ENCODE measurements around the gene NUP210L. TPM values are rescaled to one million over a fixed set of nuclear protein-coding genes. Genes with fewer than 3 reads are reported as not detected.
A peak's percentile ranks its signal among the peaks of the same experiment; 100 is the strongest.
"Not testable (repeated sequence)": the region's sequence is repeated elsewhere in the genome, so short reads cannot be mapped to it uniquely, and the experiment has no call there.

Gene NUP210L
- total and polyA plus RNA-seq, 8 donors = 0.02 to 0.06 (median 0.05) TPM; not detected in 4

DNA sequence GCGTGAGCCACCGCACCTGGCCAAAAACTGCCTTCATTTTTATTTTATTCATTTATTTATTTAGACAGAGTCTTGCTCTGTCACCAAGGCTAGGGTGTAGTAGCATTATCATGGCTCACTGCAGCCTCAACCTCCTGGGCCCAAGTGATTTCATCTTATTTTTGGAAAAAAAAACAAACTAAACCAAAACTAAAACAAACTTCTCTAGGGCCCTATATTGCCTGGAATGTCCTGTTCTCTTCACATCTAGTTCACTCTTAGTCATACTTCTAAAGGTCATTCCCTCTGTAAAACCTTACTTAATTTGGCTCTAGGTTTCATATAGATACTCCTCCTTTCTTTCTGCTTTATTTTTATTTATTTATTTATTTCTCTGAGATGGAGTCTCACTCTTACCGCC is 148.7 kb downstream of the NUP210L start:
- no peak for DNase-seq
- H3K36me3 ChIP-seq = no peaks in the 10 kb centered on the region
- no peak for FAIRE-seq
- TF ChIP-seq, protein P1, sequence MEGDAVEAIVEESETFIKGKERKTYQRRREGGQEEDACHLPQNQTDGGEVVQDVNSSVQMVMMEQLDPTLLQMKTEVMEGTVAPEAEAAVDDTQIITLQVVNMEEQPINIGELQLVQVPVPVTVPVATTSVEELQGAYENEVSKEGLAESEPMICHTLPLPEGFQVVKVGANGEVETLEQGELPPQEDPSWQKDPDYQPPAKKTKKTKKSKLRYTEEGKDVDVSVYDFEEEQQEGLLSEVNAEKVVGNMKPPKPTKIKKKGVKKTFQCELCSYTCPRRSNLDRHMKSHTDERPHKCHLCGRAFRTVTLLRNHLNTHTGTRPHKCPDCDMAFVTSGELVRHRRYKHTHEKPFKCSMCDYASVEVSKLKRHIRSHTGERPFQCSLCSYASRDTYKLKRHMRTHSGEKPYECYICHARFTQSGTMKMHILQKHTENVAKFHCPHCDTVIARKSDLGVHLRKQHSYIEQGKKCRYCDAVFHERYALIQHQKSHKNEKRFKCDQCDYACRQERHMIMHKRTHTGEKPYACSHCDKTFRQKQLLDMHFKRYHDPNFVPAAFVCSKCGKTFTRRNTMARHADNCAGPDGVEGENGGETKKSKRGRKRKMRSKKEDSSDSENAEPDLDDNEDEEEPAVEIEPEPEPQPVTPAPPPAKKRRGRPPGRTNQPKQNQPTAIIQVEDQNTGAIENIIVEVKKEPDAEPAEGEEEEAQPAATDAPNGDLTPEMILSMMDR (IDR thresholded peaks at IDR 0.05) = no peak
- intact Hi-C loops (cut with DNase I) = no loop called here
- WGBS, 2 donors = 85 to 92% methylated on average over 3 of the region's 3 CpGs
- H3K4me1 ChIP-seq = no peaks in the 10 kb centered on the region
- no peak overlapping the region for H3K27ac ChIP-seq
- H3K9me3 ChIP-seq = no peaks in the 10 kb centered on the region
- ATAC-seq = no peak
- H3K4me3 ChIP-seq = no peak overlapping the region
- H3K27me3 ChIP-seq = no peaks in the 10 kb centered on the region

- FAIRE-seq (no peak), DNase-seq (no peak), ATAC-seq (peak in 2 of 4 donors; percentile 54 to 62)
- WGBS, 2 donors = 53 to 61% methylated on average over 4 of the region's 4 CpGs
- intact Hi-C loops (cut with DNase I) = no loop called here
- TF ChIP-seq, protein P1 (IDR thresholded peaks at IDR 0.05) = no peak
- H3K36me3 ChIP-seq = peaks cover 0 to 3% (median 0%) of the 10 kb centered on the region in 3 donors
- H3K9me3 ChIP-seq = no peaks in the 10 kb centered on the region
- H3K27ac ChIP-seq = peak overlapping the region; percentile 31 to 72 (median 64)
- H3K27me3 ChIP-seq = no peaks in the 10 kb centered on the region
- no peak overlapping the region for H3K4me3 ChIP-seq
- H3K4me1 ChIP-seq = no peaks in the 10 kb centered on the region
Observed at GRCh38 chr1:154000420-154000819, 154.5 kb downstream of the NUP210L start.

- DNase-seq; H3K27ac ChIP-seq; ATAC-seq; FAIRE-seq; intact Hi-C loops (cut with DNase I); H3K9me3 ChIP-seq; H3K27me3 ChIP-seq; H3K4me3 ChIP-seq: not testable (repeated sequence)
- peaks cover 10 to 12% (median 12%) of the 10 kb centered on the region in 3 donors for H3K4me1 ChIP-seq
- peaks cover 0 to 25% (median 4%) of the 10 kb centered on the region in 3 donors for H3K36me3 ChIP-seq
- WGBS, 2 donors = 90 to 94% methylated on average over 10 of the region's 10 CpGs
Observed at GRCh38 chr1:153996882-153997281, 158.0 kb downstream of the NUP210L start.

DNA sequence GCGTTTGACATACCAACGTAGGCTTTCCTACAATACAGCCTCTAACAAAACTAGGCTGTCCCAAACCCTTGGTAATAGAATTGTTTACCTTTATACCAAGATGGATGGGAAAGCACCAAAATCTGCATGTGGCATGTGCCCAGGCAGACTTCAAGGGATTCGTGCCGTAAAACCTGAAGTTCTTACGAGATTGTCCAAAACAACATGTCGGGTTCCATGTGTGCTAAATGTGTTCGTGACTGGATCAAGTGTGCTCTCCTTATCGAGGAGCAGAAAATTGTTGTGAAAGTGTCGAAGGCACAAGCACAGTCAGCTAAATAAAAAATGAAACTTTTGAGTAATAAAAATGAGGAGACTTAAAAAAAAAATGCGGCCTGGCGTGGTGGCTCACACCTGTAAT is 159.2 kb downstream of the NUP210L start:
- Histone ChIP-seq H3K4me3 (no peak overlapping the region), H3K4me1 (peaks cover 11 to 17% (median 14%) of the 10 kb centered on the region in 3 donors), H3K27me3 (no peaks in the 10 kb centered on the region), H3K9me3 (no peaks in the 10 kb centered on the region), H3K27ac (no peak overlapping the region), H3K36me3 (peaks cover 0 to 26% (median 4%) of the 10 kb centered on the region in 3 donors)
- DNase-seq (no peak), FAIRE-seq (no peak), ATAC-seq (no peak)
- TF ChIP-seq, protein P1 (IDR thresholded peaks at IDR 0.05) = no peak
- WGBS, 2 donors = 91 to 98% methylated on average over 11 of the region's 11 CpGs
- intact Hi-C loops (cut with DNase I) = no loop called here

DNA sequence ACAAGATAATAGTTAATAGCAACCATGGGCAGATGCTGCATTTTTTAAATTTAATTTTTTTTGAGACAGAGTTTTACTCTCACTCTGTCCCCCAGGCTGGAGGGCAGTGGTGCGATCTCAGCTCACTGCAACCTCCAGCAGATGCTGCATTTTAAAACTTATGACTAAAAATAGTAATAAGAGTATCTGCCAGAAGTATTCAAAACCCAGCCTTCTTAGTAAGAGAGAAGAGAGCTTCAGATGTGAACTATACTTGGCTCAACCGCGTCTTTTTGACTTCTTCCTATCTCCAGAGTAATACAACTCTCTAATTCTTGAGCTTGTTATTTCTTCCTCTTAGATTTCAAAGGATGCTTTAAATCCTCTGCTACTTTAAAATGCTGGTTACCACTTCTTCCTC is 159.7 kb downstream of the NUP210L start:
- Histone ChIP-seq H3K4me3 (no peak overlapping the region), H3K36me3 (peaks cover 0 to 26% (median 4%) of the 10 kb centered on the region in 3 donors), H3K9me3 (no peaks in the 10 kb centered on the region), H3K27ac (no peak overlapping the region), H3K27me3 (no peaks in the 10 kb centered on the region), H3K4me1 (peaks cover 11 to 17% (median 14%) of the 10 kb centered on the region in 3 donors)
- ATAC-seq (no peak), DNase-seq (no peak), FAIRE-seq (no peak)
- intact Hi-C loops (cut with DNase I) = no loop called here
- 87 to 93% methylated on average over 3 of the region's 3 CpGs for WGBS, 2 donors
- TF ChIP-seq, protein P1 (IDR thresholded peaks at IDR 0.05) = no peak

Measured in pancreas (tissue), 10 donors.